HG03159 (cell line): Measurements from ENCODE around the gene SAMD3.
"Not testable (repeated sequence)": the region's sequence is repeated elsewhere in the genome, so short reads cannot be mapped to it uniquely, and the experiment has no call there.

Experiments
- ATAC-seq: cut with Tn5 transposase; IDR thresholded peaks from one replicate; pipeline ENCODE4 v1.9.1; 2021; ENCODE audit warnings: mild to moderate bottlenecking, moderate library complexity; ENCODE audit not compliant: unreplicated experiment

Gene SAMD3

DNA sequence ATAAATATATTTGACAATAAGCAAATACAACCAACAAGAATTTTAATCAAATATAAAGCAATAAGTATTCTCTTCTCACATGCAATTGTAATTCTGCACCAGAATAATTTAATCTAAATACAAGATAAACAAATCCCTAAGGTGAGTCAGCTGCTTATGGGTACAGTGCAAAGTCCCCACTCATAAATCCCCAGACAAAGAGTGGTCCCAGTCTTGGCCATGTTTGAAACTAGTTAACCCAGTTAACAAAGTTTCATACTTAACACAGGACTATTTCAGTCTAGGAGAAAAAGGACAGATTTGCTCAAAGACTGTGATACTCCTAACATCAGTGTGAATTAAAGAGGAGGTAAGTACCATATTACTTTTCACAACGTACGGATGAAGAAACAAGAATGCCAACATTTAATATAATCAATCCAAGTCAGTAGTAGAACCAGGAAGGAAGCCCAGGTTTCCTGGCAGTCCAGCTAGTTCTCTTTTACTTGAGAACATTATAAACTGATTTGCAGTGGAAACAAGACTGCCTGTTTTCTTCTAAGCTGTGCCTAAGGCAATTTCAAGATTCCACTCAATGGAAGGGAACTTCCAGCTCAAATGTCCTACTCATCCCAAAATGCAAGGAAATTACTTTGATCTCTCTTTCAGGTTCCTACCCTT, 10.4 kb downstream of the SAMD3 start:
- ATAC-seq, result no peak

DNA sequence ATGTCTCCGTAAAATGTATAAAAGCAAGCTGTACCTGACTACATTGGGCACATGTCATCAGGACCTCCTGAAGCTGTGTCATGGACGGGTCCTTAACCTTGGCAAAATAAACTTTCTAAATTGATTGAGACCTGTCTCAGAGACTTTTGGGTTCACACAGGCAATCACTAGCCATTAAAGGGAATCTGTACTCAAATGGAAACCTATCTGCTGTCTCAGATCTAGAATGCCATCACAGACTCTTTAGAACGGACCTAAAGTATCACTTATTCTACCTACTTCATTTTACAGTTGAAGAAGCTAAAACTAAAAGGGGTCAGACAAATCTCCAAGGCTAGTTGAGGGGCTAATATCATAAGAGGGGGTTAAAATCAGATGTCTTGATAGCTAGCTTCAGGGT, 11.1 kb downstream of the SAMD3 start:
- ATAC-seq, result no peak

- ATAC-seq, result no peak
Measured at GRCh38 chr6:130207979-130208649, 14.6 kb downstream of the SAMD3 start.

- ATAC-seq, result no peak
Measured at GRCh38 chr6:130206479-130206878, 16.3 kb downstream of the SAMD3 start.

DNA sequence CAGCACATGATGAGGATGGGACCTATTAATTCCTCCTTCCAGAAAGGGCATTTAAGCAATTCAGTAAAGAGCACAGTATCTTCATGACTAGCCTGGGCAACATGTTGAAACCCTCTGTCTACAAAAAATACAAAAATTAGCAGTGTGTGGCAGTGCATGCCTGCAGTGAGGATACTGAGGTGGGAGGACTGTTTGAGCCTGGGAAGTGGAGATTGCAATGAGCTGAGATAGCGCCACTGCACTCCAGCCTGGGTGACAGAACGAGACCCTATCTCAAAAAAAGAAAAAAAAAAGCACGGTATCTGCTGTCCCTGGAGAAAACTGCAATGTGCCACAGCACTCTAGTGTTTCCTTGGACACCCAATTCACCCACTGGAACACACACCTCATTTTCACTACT, 18.4 kb downstream of the SAMD3 start:
- no peak for ATAC-seq

- no peak for ATAC-seq
Measured at GRCh38 chr6:130203370-130203769, 19.4 kb downstream of the SAMD3 start.

DNA sequence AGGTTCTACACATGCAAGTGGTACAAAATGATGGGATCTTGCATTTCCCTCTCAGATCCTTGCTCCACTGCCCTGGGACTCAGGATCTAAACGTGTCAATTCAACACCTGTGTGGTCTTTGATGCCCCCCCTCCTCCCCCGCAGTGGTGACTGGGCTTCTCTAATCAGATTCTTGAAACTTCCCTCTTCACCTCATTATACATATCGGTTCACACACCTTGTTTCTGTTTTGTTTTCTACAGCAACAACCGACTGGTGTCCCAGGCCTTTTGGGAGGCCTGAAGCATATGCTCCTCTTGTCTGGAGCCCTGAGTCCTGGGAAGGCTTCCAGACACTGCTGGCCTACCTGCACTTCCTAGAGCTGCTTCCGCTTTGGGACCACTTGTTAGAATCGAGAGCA, 20.0 kb downstream of the SAMD3 start:
- ATAC-seq, result peak; percentile 73

DNA sequence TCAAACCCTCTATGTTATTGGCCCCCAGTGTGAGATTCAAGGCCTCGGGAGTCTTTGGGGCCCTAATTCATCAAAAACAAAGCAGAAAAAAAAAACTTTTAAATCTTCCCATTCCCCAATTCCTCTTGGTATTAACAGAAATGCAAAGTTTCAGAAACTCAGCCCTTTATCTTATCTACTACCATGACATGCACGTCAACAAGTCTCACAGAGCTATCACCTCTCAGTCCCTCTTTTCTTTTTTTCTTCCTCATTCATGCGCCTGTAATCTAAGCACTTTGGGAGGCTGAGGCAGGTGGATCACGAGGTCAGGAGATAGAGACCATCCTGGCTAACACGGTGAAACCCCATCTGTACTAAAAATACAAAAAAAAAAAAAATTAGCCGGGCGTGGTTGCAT, 22.7 kb downstream of the SAMD3 start:
- no peak for ATAC-seq

DNA sequence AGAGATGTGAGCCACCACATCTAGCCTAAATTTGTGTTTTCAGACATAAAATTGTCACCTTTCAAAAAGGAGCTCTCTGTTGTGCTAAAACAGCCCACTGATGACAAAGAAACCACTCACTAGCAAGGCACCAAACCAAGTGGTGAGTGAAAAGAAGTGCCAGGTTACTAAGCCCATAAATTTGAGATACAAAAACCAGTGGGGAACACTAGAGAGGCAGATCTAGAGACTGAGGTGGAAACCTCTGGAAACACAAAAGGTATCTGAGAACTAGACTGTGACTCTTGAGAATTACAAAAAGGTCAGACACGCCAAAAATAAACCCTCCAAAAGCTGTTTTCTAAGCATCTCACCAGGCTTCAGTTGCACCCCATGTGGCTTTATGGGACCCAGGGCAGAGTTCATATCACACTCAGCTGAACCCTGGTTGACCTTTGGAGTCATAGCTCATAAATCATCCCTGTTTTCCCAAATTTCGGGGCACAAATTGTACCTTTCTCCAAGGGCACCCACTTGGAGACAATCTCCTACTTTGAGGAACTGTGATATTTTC, 24.2 kb downstream of the SAMD3 start:
- no peak for ATAC-seq

DNA sequence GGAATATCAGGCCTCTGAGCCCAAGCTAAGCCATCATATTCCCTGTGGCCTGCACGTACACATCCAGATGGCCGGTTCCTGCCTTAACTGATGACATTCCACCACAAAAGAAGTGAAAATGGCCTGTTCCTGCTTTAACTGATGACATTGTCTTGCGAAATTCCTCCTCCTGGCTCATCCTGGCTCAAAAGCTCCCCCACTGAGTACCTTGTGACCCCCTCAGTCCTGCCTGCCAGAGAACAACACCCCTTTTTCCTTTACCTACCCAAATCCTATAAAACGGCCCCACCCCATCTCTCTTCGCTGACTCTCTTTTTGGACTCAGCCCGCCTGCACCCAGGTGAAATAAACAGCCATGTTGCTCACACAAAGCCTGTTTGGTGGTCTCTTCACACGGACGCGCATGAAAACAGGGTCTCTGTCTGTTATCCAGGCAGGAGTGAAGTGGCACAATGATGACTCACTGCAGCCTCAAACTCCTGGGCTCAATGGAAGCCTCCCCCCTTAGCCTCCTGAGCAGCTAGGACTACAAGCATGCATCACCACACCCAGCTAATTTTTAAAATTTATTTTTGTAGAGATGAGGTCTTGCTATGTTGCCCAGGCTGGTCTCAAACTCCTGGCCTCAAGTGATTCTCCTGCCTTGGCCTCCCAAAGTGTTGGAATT, 24.8 kb downstream of the SAMD3 start:
- not testable (repeated sequence) for ATAC-seq

- not testable (repeated sequence) for ATAC-seq
Measured at GRCh38 chr6:130194434-130194833, 28.3 kb downstream of the SAMD3 start.

GRCh38 chr6:130190701-130191690, 31.8 kb downstream of the SAMD3 start:
- ATAC-seq, result no peak

DNA sequence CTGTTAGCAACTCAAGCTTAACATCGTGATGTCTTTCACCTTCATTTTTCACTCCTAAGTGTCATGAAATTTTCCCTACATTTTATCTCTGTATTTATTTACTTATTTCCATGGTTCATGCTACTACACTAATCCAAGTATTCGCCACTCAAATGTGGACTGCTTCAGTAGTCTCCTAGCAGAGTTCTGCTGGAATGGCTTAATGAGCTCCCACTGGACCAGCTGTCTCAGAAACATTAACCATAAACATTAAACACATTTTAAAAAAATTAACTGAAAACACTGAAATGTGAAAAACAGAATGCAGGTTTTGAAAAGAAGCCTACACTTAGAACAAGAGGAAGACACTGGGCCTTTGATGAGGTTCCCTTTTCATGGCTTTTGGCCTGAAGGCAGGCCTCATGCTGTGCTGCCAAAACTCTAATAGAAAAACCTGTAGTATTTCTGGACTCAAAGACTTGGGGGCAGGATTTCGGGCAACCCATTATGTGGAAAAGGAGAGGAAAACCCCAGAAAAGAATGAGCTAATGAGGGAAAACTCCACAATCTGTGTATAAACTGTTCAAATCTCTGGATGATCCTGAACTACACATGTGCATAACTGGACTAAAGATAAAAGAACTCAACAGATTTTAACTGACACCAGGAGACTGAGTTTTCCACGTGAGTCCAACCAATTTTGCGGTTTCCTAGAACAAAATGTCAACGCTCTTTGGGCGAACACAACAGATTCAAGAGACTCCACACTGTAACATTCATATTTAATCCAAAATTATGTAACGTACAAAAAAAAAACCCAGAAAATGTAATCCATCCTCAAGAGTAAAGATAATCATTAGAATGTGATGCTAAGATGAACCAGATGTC, 33.0 kb downstream of the SAMD3 start:
- no peak for ATAC-seq

GRCh38 chr6:130188207-130188899, 34.4 kb downstream of the SAMD3 start:
- ATAC-seq, result no peak

DNA sequence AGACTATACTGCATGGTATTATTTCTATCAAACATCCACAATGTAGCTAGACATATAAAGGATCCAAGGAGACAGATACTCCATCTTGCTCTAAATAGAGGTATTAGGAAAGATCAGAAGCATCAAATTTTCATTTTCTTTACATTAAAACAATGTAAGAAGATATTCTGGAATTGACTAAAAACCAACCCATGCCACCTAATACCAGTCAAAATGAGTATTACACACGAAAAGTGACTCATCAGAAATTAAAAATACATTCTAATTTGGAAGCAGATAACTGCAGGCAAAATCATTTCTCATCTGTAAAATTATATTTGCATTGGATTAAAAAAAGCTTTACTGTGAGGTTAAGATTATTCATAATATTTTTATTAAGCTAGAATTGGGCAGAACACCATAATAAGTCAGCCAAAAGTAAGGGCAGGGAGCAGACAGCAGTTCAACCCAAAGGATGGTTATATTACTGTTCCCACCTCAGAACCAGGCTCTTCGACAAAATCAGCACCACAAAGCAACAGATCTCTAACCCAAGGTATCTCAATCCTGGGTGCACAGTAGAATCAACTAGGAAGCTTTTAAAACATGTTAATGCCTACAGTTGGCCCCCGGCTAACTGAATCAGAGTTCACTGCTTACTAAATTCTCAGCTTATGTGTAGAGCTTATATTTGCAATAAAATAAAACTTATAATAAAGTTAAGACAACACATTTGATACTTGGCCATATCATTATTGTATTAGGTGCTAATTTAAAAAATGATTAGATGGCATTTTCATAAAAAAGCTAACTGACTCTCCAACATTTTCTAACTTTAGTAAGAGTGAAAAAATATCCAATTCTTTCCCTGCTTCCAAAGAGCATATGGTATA, 35.2 kb downstream of the SAMD3 start:
- no peak for ATAC-seq

DNA sequence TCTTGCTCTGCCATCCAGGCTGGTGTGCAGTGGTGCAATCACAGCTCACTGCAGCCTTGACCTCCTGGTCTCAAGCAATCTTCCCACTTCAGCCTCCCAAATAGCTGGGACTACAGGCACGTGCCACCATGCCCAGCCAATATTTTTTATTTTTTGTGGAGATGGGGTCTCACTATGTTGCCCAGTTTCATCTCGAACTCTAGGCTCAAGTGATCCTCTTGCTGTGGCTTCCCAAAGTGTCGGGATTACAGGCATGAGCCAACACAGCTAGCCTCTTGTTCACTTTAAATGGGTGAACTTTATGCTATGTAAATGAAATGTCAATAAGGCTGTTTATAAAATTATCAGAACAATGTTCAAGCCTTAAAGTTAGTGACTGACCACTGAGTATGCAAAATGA, 37.1 kb downstream of the SAMD3 start:
- no peak for ATAC-seq

GRCh38 chr6:130183271-130184222, 39.2 kb downstream of the SAMD3 start:
- ATAC-seq, result no peak
